Measurements from ENCODE around the gene FAM83C. TPM values are rescaled to one million over a fixed set of nuclear protein-coding genes. Genes with fewer than 3 reads are reported as not detected.

Gene FAM83C
- total and polyA plus RNA-seq, 9 of the 15 experiments (the other 6 are each of a cell fraction or from before 2014, with no cell fraction given), result not detected

- WGBS (ENCODE audit: insufficient coverage, low coverage, missing lambda C conversion rate), result 79% methylated on average over 4 of the region's 5 CpGs
- ATAC-seq (no peak), FAIRE-seq (no peak), DNase-seq (ENCODE audit: extremely low read depth in 1 of 4, low spot score in 3 of 4) (no peak)
- ChIA-PET POLR2A (interaction anchor here (0.6 to 1.0 kb wide), 4 partner anchors 10 to 605 kb away, joined by 3 to 4 read pairs (median 3); no protein-coding TSS in a partner anchor), CTCF (ENCODE audit: low intra/inter-chr PET ratio) (no interaction called here)
- H4K20me1 ChIP-seq (replicated peaks; ENCODE audit: control insufficient read depth, insufficient read depth, low read length), result no peaks in the 10 kb centered on the region
- in situ Hi-C loops (cut with MboI), result no loop called here
- H2AFZ ChIP-seq (ENCODE audit: low read depth, low read length), result no peak overlapping the region
- BruUV-seq (replicated peaks), result TSS peak; percentile 2
- peaks cover 13 to 43% of the 10 kb centered on the region in 2 experiments; a peak in 4 of 5 replicates for H3K4me1 ChIP-seq (replicated peaks in 1 of 2; ENCODE audit: control insufficient read depth in 2 of 2, insufficient read depth in 2 of 2, low read length in 2 of 2)
- peak overlapping the region in 1 of 2 experiments; percentile 6; a peak in 1 of 4 replicates for H3K9ac ChIP-seq (ENCODE audit: insufficient read depth in 1 of 2, low read depth in 2 of 2, low read length in 2 of 2)
- peaks cover 44% of the 10 kb centered on the region for H3K79me2 ChIP-seq (ENCODE audit: control insufficient read depth, insufficient read depth, low read length)
- H3K27ac ChIP-seq (ENCODE audit: extremely low read depth, low read depth, low read length), result no peak overlapping the region
- intact Hi-C loops (cut with micrococcal nuclease), result no loop called here
- H3K4me2 ChIP-seq (ENCODE audit: insufficient read depth, low read length), result no peak overlapping the region
- no peaks in the 10 kb centered on the region for H3K9me1 ChIP-seq (ENCODE audit: control insufficient read depth, insufficient read depth, low read length)
- TF ChIP-seq ZBTB26 (CRISPR knock-in tag; IDR thresholded peaks at IDR 0.05) (no peak), NFIC (IDR thresholded peaks at IDR 0.05) (no peak), DNMT1 (IDR thresholded peaks at IDR 0.05) (no peak), POLR2G (IDR thresholded peaks at IDR 0.05; ENCODE audit: low read depth, low read length) (0 out of 2 replicates have a peak, but pooled peaks have one; percentile 4)
- H3K9me3 ChIP-seq (replicated peaks; ENCODE audit: control insufficient read depth, insufficient read depth, low read depth, low read length), result no peaks in the 10 kb centered on the region
- no peaks in the 10 kb centered on the region for H3K27me3 ChIP-seq (ENCODE audit: control insufficient read depth in 2 of 2, insufficient read depth in 2 of 2, low read length in 2 of 2)
- no peak overlapping the region for H3K4me3 ChIP-seq
- peaks cover 77% of the 10 kb centered on the region for H3K36me3 ChIP-seq (ENCODE audit: control insufficient read depth, insufficient read depth, low read length)
Observed at GRCh38 chr20:35279040-35279439, 13.2 kb downstream of the FAM83C start.
